ENCODE measurements around the gene SESN1.
"Not testable (repeated sequence)": the region's sequence is repeated elsewhere in the genome, so short reads cannot be mapped to it uniquely, and the experiment has no call there.

SESN1 gene

GRCh38 chr6:109094416-109095035 is at the start of gene SESN1:
Gene SESN1 (minus strand): TSS chr6:109094846. CDS start chr6:109094073, 773 bp downstream.
- peak; percentile 98 for DNase-seq (ENCODE audit: low spot score)

- no peak for DNase-seq (ENCODE audit: low spot score)
Observed at GRCh38 chr6:109143191-109143590, 48.5 kb upstream of the SESN1 start.

GRCh38 chr6:109142067-109142466 is 47.4 kb upstream of the SESN1 start:
- not testable (repeated sequence) for DNase-seq (ENCODE audit: low spot score)

GRCh38 chr6:109139109-109139508 is 44.5 kb upstream of the SESN1 start:
- DNase-seq (ENCODE audit: low spot score): peak; percentile 10

GRCh38 chr6:109136530-109136929 is 41.9 kb upstream of the SESN1 start:
- not testable (repeated sequence) for DNase-seq (ENCODE audit: low spot score)

- not testable (repeated sequence) for DNase-seq (ENCODE audit: low spot score)
Observed at GRCh38 chr6:109136039-109136438, 41.4 kb upstream of the SESN1 start.

GRCh38 chr6:109135600-109135999 is 41.0 kb upstream of the SESN1 start:
- not testable (repeated sequence) for DNase-seq (ENCODE audit: low spot score)

GRCh38 chr6:109130065-109130464 is 35.4 kb upstream of the SESN1 start:
- no peak for DNase-seq (ENCODE audit: low spot score)

- DNase-seq (ENCODE audit: low spot score): no peak
Observed at GRCh38 chr6:109125504-109125903, 30.9 kb upstream of the SESN1 start.

- DNase-seq (ENCODE audit: low spot score): no peak
Observed at GRCh38 chr6:109124219-109124618, 29.6 kb upstream of the SESN1 start.

GRCh38 chr6:109121411-109121810 is 26.8 kb upstream of the SESN1 start:
- DNase-seq (ENCODE audit: low spot score): no peak

- no peak for DNase-seq (ENCODE audit: low spot score)
Observed at GRCh38 chr6:109118871-109119354, 24.3 kb upstream of the SESN1 start.

GRCh38 chr6:109118337-109118736 is 23.7 kb upstream of the SESN1 start:
- DNase-seq (ENCODE audit: low spot score): no peak

GRCh38 chr6:109117346-109118035 is 22.8 kb upstream of the SESN1 start:
- DNase-seq (ENCODE audit: low spot score): no peak

- DNase-seq (ENCODE audit: low spot score): not testable (repeated sequence)
Observed at GRCh38 chr6:109112663-109113062, 18.0 kb upstream of the SESN1 start.

- not testable (repeated sequence) for DNase-seq (ENCODE audit: low spot score)
Observed at GRCh38 chr6:109109663-109110062, 15.0 kb upstream of the SESN1 start.

GRCh38 chr6:109105681-109106080 is 11.0 kb upstream of the SESN1 start:
- DNase-seq (ENCODE audit: low spot score): no peak

GRCh38 chr6:109104512-109104911 is 9.9 kb upstream of the SESN1 start:
- no peak for DNase-seq (ENCODE audit: low spot score)

GRCh38 chr6:109103942-109104341 is 9.3 kb upstream of the SESN1 start:
- no peak for DNase-seq (ENCODE audit: low spot score)

- DNase-seq (ENCODE audit: low spot score): no peak
Observed at GRCh38 chr6:109102762-109103161, 8.1 kb upstream of the SESN1 start.

GRCh38 chr6:109097661-109098060 is 3.0 kb upstream of the SESN1 start:
- DNase-seq (ENCODE audit: low spot score): no peak

GRCh38 chr6:109096208-109096607 is 1.6 kb upstream of the SESN1 start:
- DNase-seq (ENCODE audit: low spot score): no peak

GRCh38 chr6:109095835-109096084 is 1.1 kb upstream of the SESN1 start:
- DNase-seq (ENCODE audit: low spot score): no peak
